CD4-positive, alpha-beta T cell (primary cell): ENCODE results near the gene LPP. TPM values are rescaled to one million over a fixed set of nuclear protein-coding genes. Genes with fewer than 3 reads are reported as not detected.

Experiments used
- ATAC-seq: fragments of 200-7000 bp; cut with Tn5 transposase; one replicate; pipeline ENCODE4 v1.10.0; 2022; ENCODE audit warnings: mild to moderate bottlenecking; ENCODE audit not compliant: poor library complexity
- CTCF ChIA-PET: fragments of 350-600 bp; sonication (Branson Sonifier 250); formaldehyde crosslinking; loops from one replicate; lab custom pipeline; 2021; ENCODE audit warnings: antibody characterized with exemption, inconsistent platforms; lab: Charles Lee
- POLR2A ChIA-PET: fragments of 350-600 bp; sonication (Branson Sonifier 250); formaldehyde crosslinking; loops from one replicate; lab custom pipeline; 2021; ENCODE audit warnings: antibody characterized with exemption, inconsistent platforms; lab: Charles Lee
- DNase-seq, 14 experiments: peaks; one replicate each; pipeline ENCODE4 v3.0.0-alpha.2; 2013 to 2020; ENCODE audit warnings: mixed read lengths in 2 of 14
- H3K27ac ChIP-seq, 2 donors: one replicate each; pipeline versions ENCODE4 v1.5.1 to v1.7.0; 2013; ENCODE audit warnings: low read length in 2 of 2, low read depth in 1 of 2, mild to moderate bottlenecking in 1 of 2
- H3K27me3 ChIP-seq, 2 experiments: 1 replicate in 1 of 2; 2 replicates in 1 of 2; pipeline versions ENCODE4 v1.6.1 to v1.7.0; 2013; ENCODE audit warnings: low read length in 2 of 2, control low read depth in 1 of 2, mild to moderate bottlenecking in 1 of 2, moderate library complexity in 1 of 2; ENCODE audit not compliant: insufficient read depth in 2 of 2, control insufficient read depth in 1 of 2
- H3K36me3 ChIP-seq: one replicate; pipeline ENCODE4 v1.6.1; 2013; ENCODE audit warnings: low read length, control low read depth; ENCODE audit not compliant: insufficient read depth
- H3K4me1 ChIP-seq: one replicate; pipeline ENCODE4 v1.6.1; 2013; ENCODE audit warnings: low read length, control low read depth; ENCODE audit not compliant: insufficient read depth
- H3K4me3 ChIP-seq: one replicate; pipeline ENCODE4 v1.5.1; 2013; ENCODE audit warnings: mild to moderate bottlenecking, low read length, moderate library complexity
- H3K9me3 ChIP-seq, 2 experiments: 1 replicate in 1 of 2; 2 replicates in 1 of 2; pipeline versions ENCODE4 v1.6.1 to v1.7.0; 2013; ENCODE audit warnings: low read length in 2 of 2, mild to moderate bottlenecking in 2 of 2, control low read depth in 1 of 2, moderate library complexity in 1 of 2; ENCODE audit not compliant: control insufficient read depth in 1 of 2, insufficient read depth in 1 of 2
- H3K27ac Mint-ChIP-seq: one replicate; pipeline ENCODE4 v1.8.0; 2020; ENCODE audit warnings: mixed read lengths
- H3K27me3 Mint-ChIP-seq: one replicate; pipeline ENCODE4 v1.8.0; 2021; ENCODE audit warnings: mixed read lengths
- H3K36me3 Mint-ChIP-seq: one replicate; pipeline ENCODE4 v1.8.0; 2021; ENCODE audit warnings: low read depth, mixed read lengths
- H3K4me1 Mint-ChIP-seq: one replicate; pipeline ENCODE4 v1.8.0; 2021; ENCODE audit warnings: low read depth, mixed read lengths
- H3K4me3 Mint-ChIP-seq: one replicate; pipeline ENCODE4 v1.8.0; 2020; ENCODE audit warnings: mild to moderate bottlenecking, mixed read lengths
- H3K9me3 Mint-ChIP-seq: one replicate; pipeline ENCODE4 v1.8.0; 2020; ENCODE audit warnings: mixed read lengths
- intact Hi-C, 2 experiments: fragments of 100-400 bp; cut with DNase I in 1 of 2; cut with micrococcal nuclease in 1 of 2; formaldehyde crosslinking; loops; one replicate each; pipeline versions ENCODE4 v1.15.1 to v1.9.0; 2023 to 2025; cut with DNase I, micrococcal nuclease
- total RNA-seq, 174 experiments: library from RNA in 2 of 174; stranded (reverse) in 2 of 174; gene quantifications; one replicate each; pipeline ENCODE4 v1.2.3 and lab custom pipeline; 2021 to 2026
- TF ChIP-seq, protein P1 (sequence below): fragments of 200-600 bp; IDR thresholded peaks from one replicate; pipeline ENCODE4 v1.8.0; 2022; ENCODE audit warnings: antibody characterized with exemption, mild to moderate bottlenecking

LPP gene
- total RNA-seq, 2 experiments from 2014 or later, result 45.6 to 45.9 TPM

DNA sequence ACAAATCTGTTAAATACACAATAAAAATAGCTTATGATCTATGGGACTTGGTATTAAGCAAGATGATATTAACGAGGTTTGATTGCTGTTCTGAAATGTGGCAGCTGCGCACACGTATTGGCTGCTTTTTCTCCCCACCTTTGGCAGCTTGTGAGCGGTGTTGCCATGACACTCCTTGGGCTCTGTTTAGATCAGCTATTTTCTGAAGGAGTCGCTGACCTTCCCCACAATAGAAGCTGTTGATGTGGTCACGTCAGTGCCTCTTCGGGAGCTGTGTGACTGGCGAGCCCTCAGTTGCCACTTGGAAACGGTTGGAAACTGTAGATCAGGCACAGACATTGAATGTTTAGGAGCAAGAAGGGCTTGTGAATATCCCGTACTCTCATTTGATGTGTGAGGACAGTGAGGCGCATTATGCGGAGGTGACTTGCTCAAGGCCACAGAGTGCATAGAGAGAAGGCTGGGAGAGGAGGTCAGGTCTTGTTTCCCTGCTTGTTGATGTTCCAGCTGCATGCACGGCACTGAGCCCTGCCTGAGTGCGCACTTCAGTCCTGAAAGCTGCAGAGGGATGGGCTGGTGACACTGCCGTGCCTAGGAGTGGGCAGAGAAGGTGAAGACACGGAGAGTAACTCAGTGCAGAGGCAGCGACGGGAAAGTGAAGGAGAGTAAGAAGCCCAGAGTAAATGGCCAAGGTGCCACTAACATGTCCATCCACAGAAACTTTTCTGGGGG is 198.4 kb downstream of the LPP start:
- H3K4me1 ChIP-seq, result no peaks in the 10 kb centered on the region
- POLR2A ChIA-PET, result no interaction called here
- CTCF ChIA-PET, result no interaction called here
- no peak overlapping the region for H3K4me3 ChIP-seq
- Mint-ChIP-seq H3K27me3 (no peaks in the 10 kb centered on the region), H3K9me3 (no peaks in the 10 kb centered on the region), H3K36me3 (peaks cover 3% of the 10 kb centered on the region), H3K27ac (no peak overlapping the region), H3K4me3 (no peak overlapping the region), H3K4me1 (no peaks in the 10 kb centered on the region)
- H3K36me3 ChIP-seq, result no peaks in the 10 kb centered on the region
- H3K9me3 ChIP-seq, result no peaks in the 10 kb centered on the region
- H3K27me3 ChIP-seq, result no peaks in the 10 kb centered on the region
- intact Hi-C loops, result no loop called here
- ATAC-seq (no peak), DNase-seq (no peak)
- TF ChIP-seq, protein P1, sequence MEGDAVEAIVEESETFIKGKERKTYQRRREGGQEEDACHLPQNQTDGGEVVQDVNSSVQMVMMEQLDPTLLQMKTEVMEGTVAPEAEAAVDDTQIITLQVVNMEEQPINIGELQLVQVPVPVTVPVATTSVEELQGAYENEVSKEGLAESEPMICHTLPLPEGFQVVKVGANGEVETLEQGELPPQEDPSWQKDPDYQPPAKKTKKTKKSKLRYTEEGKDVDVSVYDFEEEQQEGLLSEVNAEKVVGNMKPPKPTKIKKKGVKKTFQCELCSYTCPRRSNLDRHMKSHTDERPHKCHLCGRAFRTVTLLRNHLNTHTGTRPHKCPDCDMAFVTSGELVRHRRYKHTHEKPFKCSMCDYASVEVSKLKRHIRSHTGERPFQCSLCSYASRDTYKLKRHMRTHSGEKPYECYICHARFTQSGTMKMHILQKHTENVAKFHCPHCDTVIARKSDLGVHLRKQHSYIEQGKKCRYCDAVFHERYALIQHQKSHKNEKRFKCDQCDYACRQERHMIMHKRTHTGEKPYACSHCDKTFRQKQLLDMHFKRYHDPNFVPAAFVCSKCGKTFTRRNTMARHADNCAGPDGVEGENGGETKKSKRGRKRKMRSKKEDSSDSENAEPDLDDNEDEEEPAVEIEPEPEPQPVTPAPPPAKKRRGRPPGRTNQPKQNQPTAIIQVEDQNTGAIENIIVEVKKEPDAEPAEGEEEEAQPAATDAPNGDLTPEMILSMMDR, result no peak
- H3K27ac ChIP-seq, result no peak overlapping the region

DNA sequence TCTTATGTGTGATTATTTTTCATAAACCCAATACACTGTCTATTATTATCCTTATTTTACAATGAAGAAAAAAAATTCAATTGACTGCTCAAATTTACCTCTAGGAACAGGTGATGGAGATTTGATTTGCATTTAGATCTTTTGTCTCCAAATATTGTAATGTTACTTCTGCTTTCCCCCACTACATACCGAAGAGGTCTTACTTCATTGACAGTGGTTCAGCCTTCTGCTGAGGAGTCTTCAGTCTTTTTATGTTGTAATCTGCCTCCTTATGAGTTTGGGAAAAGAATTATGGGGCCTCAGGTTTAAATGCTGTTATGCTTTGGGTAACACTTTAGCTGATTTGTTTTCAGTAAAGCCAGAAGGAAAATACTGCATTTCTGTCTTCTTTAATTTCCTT is 199.5 kb downstream of the LPP start:
- Histone ChIP-seq H3K27ac (no peak overlapping the region), H3K4me1 (peaks cover under 1% of the 10 kb centered on the region), H3K9me3 (no peaks in the 10 kb centered on the region), H3K36me3 (no peaks in the 10 kb centered on the region), H3K27me3 (no peaks in the 10 kb centered on the region), H3K4me3 (no peak overlapping the region)
- no peak for ATAC-seq
- no peaks in the 10 kb centered on the region for H3K36me3 Mint-ChIP-seq
- no peaks in the 10 kb centered on the region for H3K9me3 Mint-ChIP-seq
- peaks cover 10% of the 10 kb centered on the region for H3K4me1 Mint-ChIP-seq
- POLR2A ChIA-PET, result no interaction called here
- CTCF ChIA-PET, result no interaction called here
- no peaks in the 10 kb centered on the region for H3K27me3 Mint-ChIP-seq
- no peak for DNase-seq
- H3K4me3 Mint-ChIP-seq, result no peak overlapping the region
- TF ChIP-seq, protein P1, result no peak
- no peak overlapping the region for H3K27ac Mint-ChIP-seq
- intact Hi-C loops, result no loop called here

DNA sequence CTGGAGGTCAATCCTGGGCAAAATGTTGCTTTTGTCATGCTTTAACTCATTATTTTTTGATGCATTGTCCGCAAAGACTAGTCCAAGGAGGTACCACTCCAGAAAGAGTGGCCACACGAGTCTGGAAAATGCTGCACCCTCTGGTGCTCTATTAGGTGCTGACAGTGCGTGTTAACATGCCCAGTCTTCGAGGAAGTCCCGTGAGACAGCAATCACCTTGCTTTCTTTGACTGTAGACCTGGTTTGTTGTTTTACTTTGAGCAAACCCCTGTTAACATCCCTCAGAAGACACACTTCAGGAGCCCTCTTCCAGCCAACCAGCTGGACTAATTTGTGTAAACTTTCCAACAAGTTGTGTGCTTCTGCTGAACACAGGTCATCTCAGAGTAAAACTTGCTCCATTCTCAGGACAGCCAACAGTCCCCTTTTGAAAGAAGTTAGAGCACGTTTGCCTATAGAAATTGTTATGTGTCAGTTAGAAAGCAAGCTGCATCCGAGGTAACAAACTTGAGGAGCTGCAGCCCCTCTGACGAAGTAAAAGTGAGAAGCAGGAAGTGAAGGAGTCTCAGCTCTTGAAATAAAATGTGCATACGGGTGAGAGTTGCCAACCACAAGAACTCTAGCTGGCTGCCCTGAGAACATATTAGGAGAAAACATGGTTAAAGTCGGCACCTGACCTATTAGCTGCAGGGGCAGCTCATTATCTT is 205.0 kb downstream of the LPP start:
- H3K4me1 Mint-ChIP-seq, result peaks cover 46% of the 10 kb centered on the region

More for the DNA sequence above, 205.0 kb downstream of the LPP start:
- Histone ChIP-seq H3K27ac (peak overlapping the region in 1 of 2 donors; percentile 30), H3K4me1 (peaks cover 23% of the 10 kb centered on the region), H3K27me3 (no peaks in the 10 kb centered on the region), H3K36me3 (no peaks in the 10 kb centered on the region), H3K4me3 (peak overlapping the region; percentile 28), H3K9me3 (no peaks in the 10 kb centered on the region)
- H3K36me3 Mint-ChIP-seq, result no peaks in the 10 kb centered on the region
- no peaks in the 10 kb centered on the region for H3K27me3 Mint-ChIP-seq
- TF ChIP-seq, protein P1, result no peak
- peak overlapping the region; percentile 68 for H3K4me3 Mint-ChIP-seq
- H3K9me3 Mint-ChIP-seq, result no peaks in the 10 kb centered on the region
- intact Hi-C loops, result no loop called here
- peak overlapping the region; percentile 71 for H3K27ac Mint-ChIP-seq
- peak in 8 of 14 experiments; percentile 6 to 70 (median 22) for DNase-seq
- ChIA-PET POLR2A (interaction anchor here (0.8 to 1.7 kb wide), 6 partner anchors 9 to 620 kb away, joined by 3 to 7 read pairs (median 3); partner anchors contain the start of gene BCL6), CTCF (interaction anchor here (0.8 to 1.1 kb wide), 2 partner anchors 9 to 619 kb away, joined by 3 read pairs; no protein-coding TSS in a partner anchor)
- peak; percentile 87 for ATAC-seq
